Spinal cord (tissue), 4 donors: ENCODE measurements around the gene DHX15. TPM values are rescaled to one million over a fixed set of nuclear protein-coding genes. Genes with fewer than 3 reads are reported as not detected.

Source experiments
- polyA plus RNA-seq, 2 donors: library from polyadenylated mRNA; unstranded; fragments of 120-200 nt; gene quantifications; one replicate each; pipeline ENCODE4 v1.2.1, GENCODE V29; 2013; ENCODE audit not compliant: insufficient read length in 2 of 2
- small RNA-seq: library from RNA; depleted of rRNA; stranded (forward); fragments of <200 nt; gene quantifications from one replicate; pipeline ENCODE3, GENCODE V24; 2014; ENCODE audit warnings: low replicate concordance
- total RNA-seq, 2 donors: library from RNA; depleted of rRNA in 1 of 2; stranded (reverse); fragments of 120-200 nt in 1 of 2; fragments of >200 nt in 1 of 2; gene quantifications; one replicate each; pipeline versions ENCODE4 v1.2.3 to v1.2.4, GENCODE V29; 2013 to 2014

The DHX15 gene
- total and polyA plus RNA-seq, 4 donors: 115 to 197 (median 137) TPM

Small RNAs within 50 kb of the gene (small RNA-seq; reads per million reads assigned to genes)
- gene MIR573 (not detected), gene RN7SL16P (not detected)

Other genes with a start within 250 kb of the DHX15 start
- gene SOD3, start 211.0 kb upstream of the DHX15 start, total RNA-seq: 10 to 100 TPM in 1 of 2 donors, 1 to 10 TPM in 1; 5.0 to 11.2 TPM
- gene SOD3, start 211.0 kb upstream of the DHX15 start, polyA plus RNA-seq: 1 to 10 TPM; 2.6 to 8.2 TPM